GM12878 (cell line): ENCODE measurements around the gene PSMB7. TPM values are rescaled to one million over a fixed set of nuclear protein-coding genes. Genes with fewer than 3 reads are reported as not detected.

Source experiments
- ATAC-seq: fragments of 200-7000 bp; cut with Tn5 transposase; 3 replicates; pipeline ENCODE4 v1.9.1; 2020; ENCODE audit warnings: mild to moderate bottlenecking, moderate library complexity
- BruUV-seq: library from RNA; stranded (reverse); fragments of 400-500 nt; replicated peaks from 2 replicates; lab custom pipeline; 2021; lab: Mats Ljungman, UMichigan
- CTCF ChIA-PET: fragments of 300-600 bp; sonication (Branson Sonifier 250); formaldehyde crosslinking; extraction: SDS; loops from one replicate; lab custom pipeline; 2021; ENCODE audit warnings: inconsistent platforms; lab: Yijun Ruan, JAX
- POLR2A ChIA-PET: fragments of 350-600 bp; formaldehyde crosslinking; extraction: SDS; loops from one replicate; lab custom pipeline; 2021; ENCODE audit warnings: inconsistent platforms; lab: Charles Lee
- RAD21 ChIA-PET: fragments of 300-600 bp; sonication (Branson Sonifier 250); formaldehyde crosslinking; loops from one replicate; lab custom pipeline; 2023; ENCODE audit warnings: antibody characterized with exemption; ENCODE audit not compliant: unreplicated experiment; lab: Charles Lee
- SMC1A ChIA-PET: fragments of 300-600 bp; sonication (Branson Sonifier 250); formaldehyde crosslinking; loops from one replicate; lab custom pipeline; 2023; ENCODE audit not compliant: unreplicated experiment, uncharacterized antibody; lab: Charles Lee
- DNase-seq: peaks from one replicate; pipeline ENCODE4 v3.0.0-alpha.2; 2011; ENCODE audit warnings: low read depth, low spot score
- FAIRE-seq: peaks from 3 replicates; lab custom pipeline; 2011; peaks lifted over from hg19 to GRCh38; lab: Jason Lieb, UNC
- H2AFZ ChIP-seq: 2 replicates; pipeline ENCODE4 v1.6.0; 2011; ENCODE audit warnings: low read depth, low read length, control low read depth; ENCODE audit not compliant: control insufficient read depth
- H3K27ac ChIP-seq: 2 replicates; pipeline ENCODE4 v1.5.1; 2011; ENCODE audit warnings: control low read depth; ENCODE audit not compliant: control insufficient read depth, insufficient read depth
- H3K27me3 ChIP-seq, 2 experiments: replicated peaks in 1 of 2; 2 replicates each; pipeline versions ENCODE4 v1.6.0 to v1.6.1; 2011; ENCODE audit warnings: low read length in 1 of 2; ENCODE audit not compliant: control insufficient read depth in 2 of 2, insufficient read depth in 2 of 2
- H3K36me3 ChIP-seq, 2 experiments: 2 replicates each; pipeline ENCODE4 v1.5.1; 2011; ENCODE audit warnings: low read length in 1 of 2; ENCODE audit not compliant: control insufficient read depth in 2 of 2, insufficient read depth in 2 of 2
- H3K4me1 ChIP-seq: 2 replicates; pipeline ENCODE4 v1.6.1; 2011; ENCODE audit warnings: mild to moderate bottlenecking, low read length, moderate library complexity, mixed read lengths; ENCODE audit not compliant: control insufficient read depth, insufficient read depth
- H3K4me2 ChIP-seq: 2 replicates; pipeline ENCODE4 v1.6.0; 2011; ENCODE audit warnings: control low read depth; ENCODE audit not compliant: control insufficient read depth, insufficient read depth
- H3K4me3 ChIP-seq: fragments of 200-600 bp; sonication (generic); 2 replicates; pipeline ENCODE4 v1.5.1; 2016
- H3K79me2 ChIP-seq: 2 replicates; pipeline ENCODE4 v1.6.0; 2011; ENCODE audit warnings: low read length; ENCODE audit not compliant: control insufficient read depth, insufficient read depth
- H3K9ac ChIP-seq: 2 replicates; pipeline ENCODE4 v1.8.0; 2011; ENCODE audit warnings: low read length, control low read depth, mixed read lengths; ENCODE audit not compliant: control insufficient read depth, insufficient read depth
- H3K9me3 ChIP-seq: replicated peaks from 3 replicates; pipeline ENCODE4 v1.5.1; 2011; ENCODE audit warnings: mild to moderate bottlenecking, low read length; ENCODE audit not compliant: control insufficient read depth, insufficient read depth
- H4K20me1 ChIP-seq: 2 replicates; pipeline ENCODE4 v1.6.0; 2011; ENCODE audit not compliant: control insufficient read depth, insufficient read depth
- EP300 ChIP-seq, 2 experiments: fragments of 150-350 bp in 1 of 2; IDR thresholded peaks; 2 replicates each; pipeline ENCODE4 v1.6.1; 2011 to 2012; ENCODE audit warnings: low read depth in 2 of 2, low read length in 2 of 2, borderline replicate concordance in 1 of 2, improper control_type of control experiment in 1 of 2, inconsistent platforms in 1 of 2; ENCODE audit not compliant: control insufficient read depth in 1 of 2
- HDAC6 ChIP-seq: fragments of 200-600 bp; sonication (generic); IDR thresholded peaks from one replicate; pipeline ENCODE4 v1.8.0; 2017; ENCODE audit warnings: antibody characterized with exemption; ENCODE audit not compliant: unreplicated experiment
- NFIC ChIP-seq: IDR thresholded peaks from 2 replicates; pipeline ENCODE4 v1.6.1; 2012; ENCODE audit warnings: low read depth, mild to moderate bottlenecking, inconsistent platforms, low read length, moderate library complexity
- POLR2AphosphoS5 ChIP-seq: IDR thresholded peaks from 2 replicates; pipeline ENCODE4 v1.6.1; 2011; ENCODE audit warnings: mild to moderate bottlenecking, low read length, inconsistent platforms
- POU2F2 ChIP-seq: IDR thresholded peaks from 3 replicates; pipeline ENCODE4 v1.6.1; 2011; ENCODE audit warnings: low read depth, mild to moderate bottlenecking, low read length, borderline replicate concordance
- WGBS: methylation state at CpG from one replicate; pipeline ENCODE4 v1.1.6; 2016; ENCODE audit warnings: low lambda C conversion rate; ENCODE audit not compliant: insufficient replicate concordance, insufficient coverage; ENCODE audit errors: missing lambda C conversion rate; 5-methylcytosine and 5-hydroxymethylcytosine counted together
- in situ Hi-C: fragments of 300-500 bp; cut with MboI; formaldehyde crosslinking; loops from 9 replicates; pipeline ENCODE4 v1.14.3; 2018; ENCODE audit warnings: mixed read lengths
- intact Hi-C: fragments of 100-400 bp; cut with micrococcal nuclease; formaldehyde crosslinking; loops from one replicate; pipeline ENCODE4 v1.14.2; 2022; ENCODE audit not compliant: unreplicated experiment
- polyA plus RNA-seq, 11 experiments: library from polyadenylated mRNA; depleted of rRNA in 4 of 11; unstranded in 6 of 11; stranded (reverse) in 5 of 11; fragments of >200 nt; fragmentation: Nextera tagmentation in 4 of 11; fragmentation: Illumina TruSeq in 1 of 11; extraction: Ambion mirVana in 4 of 11; extraction: Trizol in 1 of 11; gene quantifications; 1 replicate in 1 of 11; 2 replicates in 10 of 11; pipeline versions ENCODE4 v1.2.1 to v1.2.3, GENCODE V29; 2011 to 2016; ENCODE audit warnings: inconsistent platforms in 2 of 11, missing spikeins in 2 of 11, low read depth in 1 of 11
- total RNA-seq, 4 experiments: library from RNA; depleted of rRNA in 3 of 4; stranded (reverse); fragments of >200 nt in 3 of 4; fragmentation: Illumina TruSeq in 1 of 4; extraction: Trizol in 1 of 4; gene quantifications; 2 replicates each; pipeline versions ENCODE4 v1.2.1 to v1.2.3, GENCODE V29; 2013 to 2021
- TF ChIP-seq, protein P1 (sequence below): fragments of 450-650 bp; IDR thresholded peaks from 2 replicates; pipeline ENCODE4 v1.6.1; 2016; ENCODE audit warnings: mild to moderate bottlenecking
- TF ChIP-seq, protein P2 (sequence below): fragments of 450-650 bp; IDR thresholded peaks from 2 replicates; pipeline ENCODE4 v1.6.1; 2014; ENCODE audit warnings: mild to moderate bottlenecking

PSMB7 gene
- total and polyA plus RNA-seq, 10 of the 15 experiments (the other 5 are each of a cell fraction or from before 2014, with no cell fraction given) = 174 to 564 (median 268) TPM

DNA sequence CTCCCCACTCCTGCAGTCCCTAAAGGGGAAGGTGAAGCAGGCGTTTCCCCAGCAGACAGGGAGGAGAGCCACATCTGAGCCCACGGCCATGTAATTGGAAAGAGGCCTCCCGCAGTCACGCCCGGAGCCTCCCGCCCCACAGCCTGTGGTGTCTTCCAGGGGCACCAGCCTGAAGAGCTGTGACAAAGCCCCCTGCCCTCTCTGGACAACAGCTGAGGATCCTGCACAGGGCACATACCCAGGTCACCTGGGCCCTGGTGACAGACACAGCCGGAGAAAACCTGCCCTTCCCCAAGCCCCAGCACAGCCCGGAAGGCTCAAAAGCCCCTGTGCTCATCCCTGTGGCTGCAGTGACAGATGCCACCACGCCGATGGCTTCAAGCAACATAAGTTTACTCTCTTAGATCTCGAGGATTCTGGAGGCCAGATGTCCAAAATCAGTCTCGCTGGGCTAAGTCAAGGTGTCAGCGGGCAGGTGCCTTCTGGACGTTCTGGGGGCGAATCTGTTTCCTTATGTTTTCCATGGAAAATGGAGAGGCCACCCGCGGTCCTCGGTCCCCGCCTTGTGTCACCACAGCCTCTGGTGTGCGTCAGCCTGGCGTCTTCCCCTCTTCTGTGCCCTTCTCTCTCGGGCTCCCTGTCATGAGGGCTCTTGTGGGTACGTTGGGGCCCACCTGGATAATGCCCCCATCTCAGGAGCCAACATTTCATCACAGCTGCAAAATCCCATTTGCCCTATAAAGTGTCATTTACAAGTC is 71.5 kb downstream of the PSMB7 start:
- H3K79me2 ChIP-seq = no peaks in the 10 kb centered on the region
- SMC1A ChIA-PET = no interaction called here
- intact Hi-C loops (no loop called here), in situ Hi-C loops (no loop called here)
- H3K9me3 ChIP-seq = no peaks in the 10 kb centered on the region
- H3K27me3 ChIP-seq = no peaks in the 10 kb centered on the region
- ATAC-seq (no peak), DNase-seq (no peak), FAIRE-seq (no peak)
- H3K27ac ChIP-seq = no peak overlapping the region
- CTCF ChIA-PET = interaction anchor here (1.0 to 1.5 kb wide), 2 partner anchors 211 to 216 kb away, joined by 3 read pairs; no protein-coding TSS in a partner anchor
- H2AFZ ChIP-seq = no peak overlapping the region
- no TSS peak for BruUV-seq
- H3K9ac ChIP-seq = no peak overlapping the region
- RAD21 ChIA-PET = interaction anchor here (1.8 kb wide), 1 partner anchor 51 kb away, joined by 4 read pairs; no protein-coding TSS in a partner anchor
- H4K20me1 ChIP-seq = no peaks in the 10 kb centered on the region
- POLR2A ChIA-PET = no interaction called here
- no peaks in the 10 kb centered on the region for H3K4me1 ChIP-seq
- H3K36me3 ChIP-seq = peaks cover 38 to 65% of the 10 kb centered on the region in 2 experiments; a peak in 3 of 4 replicates
- H3K4me3 ChIP-seq = no peak overlapping the region
- 94% methylated on average over 22 of the region's 23 CpGs for WGBS
- H3K4me2 ChIP-seq = no peak overlapping the region
- TF ChIP-seq HDAC6 (no peak), POLR2AphosphoS5 (peak; percentile 56; the same call in 1 of the 2 replicates), POU2F2 (0 out of 3 replicates have a peak, but pooled peaks have one; percentile 11)

DNA sequence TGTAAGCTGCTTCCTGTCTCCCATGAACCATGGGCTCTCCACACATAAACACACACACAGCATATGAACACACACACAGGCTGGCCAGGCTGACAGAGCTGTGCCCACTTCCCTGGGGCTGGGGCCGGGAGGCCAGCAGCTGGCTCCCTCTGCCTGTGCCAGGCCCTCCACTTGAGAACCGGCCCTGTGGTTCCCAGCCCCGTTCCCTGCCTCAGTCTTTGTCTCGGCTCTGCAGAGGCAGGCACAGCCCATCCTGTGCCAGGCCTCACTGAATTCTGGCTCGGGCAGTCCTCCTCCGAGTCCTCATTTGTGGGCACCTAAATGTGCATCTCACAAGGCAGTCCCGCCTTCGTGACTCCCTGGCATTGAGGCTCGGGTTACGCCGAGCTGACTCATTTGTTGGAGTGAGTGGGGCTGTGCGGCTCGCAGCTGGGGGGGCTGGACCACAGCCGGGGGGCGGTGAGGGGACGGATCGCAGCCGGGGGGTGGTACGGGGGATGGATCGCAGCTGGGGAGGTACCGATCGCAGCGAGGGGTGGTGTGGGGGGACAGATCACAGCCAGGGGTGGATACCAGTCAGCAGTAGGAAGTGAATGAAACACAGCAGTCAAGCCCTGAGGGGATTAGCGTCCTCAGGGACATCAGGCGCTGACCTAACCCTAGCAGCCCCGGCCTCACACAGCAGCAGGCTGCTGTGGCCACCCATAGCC is 72.3 kb downstream of the PSMB7 start:
- Histone ChIP-seq H3K4me2 (no peak overlapping the region), H3K9ac (no peak overlapping the region), H2AFZ (no peak overlapping the region), H3K27ac (no peak overlapping the region), H3K36me3 (peaks cover 34 to 62% of the 10 kb centered on the region in 2 experiments; a peak in 3 of 4 replicates), H4K20me1 (no peaks in the 10 kb centered on the region), H3K79me2 (no peaks in the 10 kb centered on the region), H3K9me3 (no peaks in the 10 kb centered on the region), H3K4me3 (no peak overlapping the region), H3K27me3 (no peaks in the 10 kb centered on the region), H3K4me1 (no peaks in the 10 kb centered on the region)
- FAIRE-seq (no peak), DNase-seq (no peak), ATAC-seq (no peak)
- 96% methylated on average over 22 of the region's 26 CpGs for WGBS
- ChIA-PET SMC1A (no interaction called here), POLR2A (no interaction called here), RAD21 (interaction anchor here (1.8 kb wide), 1 partner anchor 50 kb away, joined by 4 read pairs; no protein-coding TSS in a partner anchor), CTCF (interaction anchor here (0.6 to 1.0 kb wide), 2 partner anchors 210 to 253 kb away, joined by 3 read pairs; no protein-coding TSS in a partner anchor)
- intact Hi-C loops (no loop called here), in situ Hi-C loops (no loop called here)
- BruUV-seq = no TSS peak
- TF ChIP-seq, protein P1, sequence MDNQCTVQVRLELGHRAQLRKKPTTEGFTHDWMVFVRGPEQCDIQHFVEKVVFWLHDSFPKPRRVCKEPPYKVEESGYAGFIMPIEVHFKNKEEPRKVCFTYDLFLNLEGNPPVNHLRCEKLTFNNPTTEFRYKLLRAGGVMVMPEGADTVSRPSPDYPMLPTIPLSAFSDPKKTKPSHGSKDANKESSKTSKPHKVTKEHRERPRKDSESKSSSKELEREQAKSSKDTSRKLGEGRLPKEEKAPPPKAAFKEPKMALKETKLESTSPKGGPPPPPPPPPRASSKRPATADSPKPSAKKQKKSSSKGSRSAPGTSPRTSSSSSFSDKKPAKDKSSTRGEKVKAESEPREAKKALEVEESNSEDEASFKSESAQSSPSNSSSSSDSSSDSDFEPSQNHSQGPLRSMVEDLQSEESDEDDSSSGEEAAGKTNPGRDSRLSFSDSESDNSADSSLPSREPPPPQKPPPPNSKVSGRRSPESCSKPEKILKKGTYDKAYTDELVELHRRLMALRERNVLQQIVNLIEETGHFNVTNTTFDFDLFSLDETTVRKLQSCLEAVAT = no peak
- no peak for TF ChIP-seq NFIC
- no peak for TF ChIP-seq EP300 (IDR thresholded peaks at IDR 0.05; ENCODE audit: borderline replicate concordance in 1 of 2, control insufficient read depth in 1 of 2, low read depth in 2 of 2, low read length in 2 of 2)
- TF ChIP-seq, protein P2, sequence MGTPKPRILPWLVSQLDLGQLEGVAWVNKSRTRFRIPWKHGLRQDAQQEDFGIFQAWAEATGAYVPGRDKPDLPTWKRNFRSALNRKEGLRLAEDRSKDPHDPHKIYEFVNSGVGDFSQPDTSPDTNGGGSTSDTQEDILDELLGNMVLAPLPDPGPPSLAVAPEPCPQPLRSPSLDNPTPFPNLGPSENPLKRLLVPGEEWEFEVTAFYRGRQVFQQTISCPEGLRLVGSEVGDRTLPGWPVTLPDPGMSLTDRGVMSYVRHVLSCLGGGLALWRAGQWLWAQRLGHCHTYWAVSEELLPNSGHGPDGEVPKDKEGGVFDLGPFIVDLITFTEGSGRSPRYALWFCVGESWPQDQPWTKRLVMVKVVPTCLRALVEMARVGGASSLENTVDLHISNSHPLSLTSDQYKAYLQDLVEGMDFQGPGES = no peak
